Stromal cell of bone marrow (primary cell): Measurements from ENCODE around the gene CTNNBL1.

ENCODE experiments used
- DNase-seq: peaks from one replicate; pipeline ENCODE4 v3.0.0-alpha.2; 2012; ENCODE audit warnings: low read depth

Gene CTNNBL1

GRCh38 chr20:37741055-37741454 is 47.2 kb downstream of the CTNNBL1 start:
- no peak for DNase-seq

- DNase-seq = no peak
These were observed 47.7 kb downstream of the CTNNBL1 start for GRCh38 chr20:37741570-37741969.

- DNase-seq = no peak
These were observed 48.3 kb downstream of the CTNNBL1 start for GRCh38 chr20:37742131-37742530.

- DNase-seq = no peak
These were observed 50.5 kb downstream of the CTNNBL1 start for GRCh38 chr20:37744347-37744746.

- no peak for DNase-seq
These were observed 51.7 kb downstream of the CTNNBL1 start for GRCh38 chr20:37745553-37745952.

GRCh38 chr20:37748015-37748414 is 54.2 kb downstream of the CTNNBL1 start:
- no peak for DNase-seq

GRCh38 chr20:37749218-37749617 is 55.4 kb downstream of the CTNNBL1 start:
- no peak for DNase-seq

GRCh38 chr20:37749620-37750403 is 56.0 kb downstream of the CTNNBL1 start:
- no peak for DNase-seq

GRCh38 chr20:37755665-37756064 is 61.8 kb downstream of the CTNNBL1 start:
- no peak for DNase-seq

GRCh38 chr20:37756234-37756633 is 62.4 kb downstream of the CTNNBL1 start:
- DNase-seq = no peak

- DNase-seq = no peak
These were observed 63.7 kb downstream of the CTNNBL1 start for GRCh38 chr20:37757550-37757949.

- no peak for DNase-seq
These were observed 64.5 kb downstream of the CTNNBL1 start for GRCh38 chr20:37758332-37758731.

- no peak for DNase-seq
These were observed 65.3 kb downstream of the CTNNBL1 start for GRCh38 chr20:37759052-37759553.

GRCh38 chr20:37759761-37760209 is 66.0 kb downstream of the CTNNBL1 start:
- DNase-seq = no peak

GRCh38 chr20:37760322-37760721 is 66.5 kb downstream of the CTNNBL1 start:
- no peak for DNase-seq

- DNase-seq = no peak
These were observed 69.1 kb downstream of the CTNNBL1 start for GRCh38 chr20:37762716-37763485.

- no peak for DNase-seq
These were observed 70.6 kb downstream of the CTNNBL1 start for GRCh38 chr20:37764333-37764935.

- no peak for DNase-seq
These were observed 77.1 kb downstream of the CTNNBL1 start for GRCh38 chr20:37770908-37771307.

GRCh38 chr20:37773291-37773826 is 79.5 kb downstream of the CTNNBL1 start:
- DNase-seq = no peak

- no peak for DNase-seq
These were observed 80.3 kb downstream of the CTNNBL1 start for GRCh38 chr20:37774156-37774555.

- no peak for DNase-seq
These were observed 81.4 kb downstream of the CTNNBL1 start for GRCh38 chr20:37775200-37775599.

GRCh38 chr20:37776049-37776448 is 82.2 kb downstream of the CTNNBL1 start:
- no peak for DNase-seq
